ENCODE results near the gene SEPTIN5. TPM values are rescaled to one million over a fixed set of nuclear protein-coding genes. Genes with fewer than 3 reads are reported as not detected.

SEPTIN5 gene
- total RNA-seq, 1 donor from 2014 or later, result 5.0 TPM

DNA sequence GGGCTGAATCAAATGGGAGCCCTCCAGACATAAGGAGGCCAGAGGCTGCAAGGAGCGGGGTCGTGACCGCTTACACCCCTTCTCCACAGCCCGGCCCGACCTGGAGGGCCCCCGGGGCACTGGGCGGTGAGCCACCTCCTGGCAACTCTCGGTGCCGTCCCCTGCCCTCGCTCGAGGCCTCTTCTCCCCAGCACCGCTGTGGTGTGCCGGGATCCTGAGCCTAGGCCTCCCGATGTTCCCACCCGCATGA is 8.6 kb downstream of the SEPTIN5 start:
- peaks cover 100% of the 10 kb centered on the region for H3K27me3 ChIP-seq
- peak overlapping the region; percentile 52 for H3K4me3 ChIP-seq

DNA sequence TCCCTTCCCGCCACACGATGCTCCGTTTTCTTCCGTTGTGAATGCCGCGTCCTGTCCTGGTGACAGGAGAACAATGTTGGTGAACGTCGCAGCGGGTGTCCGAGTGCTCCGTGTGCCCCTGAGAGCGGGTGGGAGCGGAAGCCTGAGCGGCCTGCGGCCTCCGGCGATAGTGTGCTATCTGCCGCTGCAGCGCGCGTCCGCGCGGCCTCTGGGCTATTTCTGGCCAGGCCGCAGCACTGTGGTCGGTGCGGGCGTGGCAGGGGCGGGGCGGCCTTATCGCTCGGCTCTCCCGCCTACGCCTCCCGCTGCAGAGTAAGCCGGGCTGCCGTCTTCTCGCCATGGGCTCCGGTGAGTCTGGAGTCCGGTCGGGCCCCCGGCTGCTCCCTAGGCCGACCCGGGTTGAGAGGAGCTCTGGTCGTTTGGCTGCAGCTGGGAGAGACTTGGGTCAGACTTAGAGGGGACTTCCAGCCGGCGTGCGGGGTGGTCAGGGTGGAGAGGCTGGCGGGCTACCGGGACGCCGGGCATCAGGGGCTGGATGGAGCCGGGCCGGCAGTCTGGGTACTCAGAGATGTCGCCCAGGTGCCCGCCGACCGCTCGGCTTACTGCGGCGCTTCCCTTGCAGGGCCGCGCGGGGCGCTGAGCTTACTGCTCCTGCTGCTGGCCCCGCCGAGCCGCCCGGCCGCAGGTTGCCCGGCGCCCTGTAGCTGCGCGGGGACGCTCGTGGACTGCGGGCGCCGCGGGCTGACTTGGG is 9.1 kb downstream of the SEPTIN5 start, which contains the start of gene GP1BB:
TSS of gene GP1BB (plus strand) at position 308 of the 751 bp plus-strand sequence. CDS start at position 339, 31 bp downstream.
- Histone ChIP-seq H3K27ac (no peak within 1 kb of the TSS), H3K9ac (no peak within 1 kb of the TSS), H4K20me1 (ENCODE audit: low read depth) (peaks cover 56% of the 10 kb centered on the region), H3K27me3 (peaks cover 100% of the 10 kb centered on the region), H3K79me2 (ENCODE audit: low read depth) (no peaks in the 10 kb centered on the region), H3F3A (ENCODE audit: low read depth) (peaks cover 19% of the 10 kb centered on the region), H2AFZ (replicated peaks) (peak within 1 kb of the TSS; percentile 66), H3K4me3 (peak within 1 kb of the TSS; percentile 52), H3K4me1 (peaks cover 31% of the 10 kb centered on the region), H3K9me3 (ENCODE audit: low read depth) (no peaks in the 10 kb centered on the region), H3K36me3 (no peaks in the 10 kb centered on the region), H3K4me2 (peak within 1 kb of the TSS; percentile 88)
- Mint-ChIP-seq H3K27me3 (ENCODE audit: insufficient read depth, low read depth) (peaks cover 78% of the 10 kb centered on the region), H3K4me3 (peak within 1 kb of the TSS; percentile 81), H3K9me3 (peaks cover 25% of the 10 kb centered on the region), H3K36me3 (peaks cover 20% of the 10 kb centered on the region), H3K27ac (no peak within 1 kb of the TSS), H3K4me1 (peaks cover 24% of the 10 kb centered on the region)
- DNase-seq (ENCODE audit: low spot score), result peak; percentile 81
- TF ChIP-seq, protein P1, sequence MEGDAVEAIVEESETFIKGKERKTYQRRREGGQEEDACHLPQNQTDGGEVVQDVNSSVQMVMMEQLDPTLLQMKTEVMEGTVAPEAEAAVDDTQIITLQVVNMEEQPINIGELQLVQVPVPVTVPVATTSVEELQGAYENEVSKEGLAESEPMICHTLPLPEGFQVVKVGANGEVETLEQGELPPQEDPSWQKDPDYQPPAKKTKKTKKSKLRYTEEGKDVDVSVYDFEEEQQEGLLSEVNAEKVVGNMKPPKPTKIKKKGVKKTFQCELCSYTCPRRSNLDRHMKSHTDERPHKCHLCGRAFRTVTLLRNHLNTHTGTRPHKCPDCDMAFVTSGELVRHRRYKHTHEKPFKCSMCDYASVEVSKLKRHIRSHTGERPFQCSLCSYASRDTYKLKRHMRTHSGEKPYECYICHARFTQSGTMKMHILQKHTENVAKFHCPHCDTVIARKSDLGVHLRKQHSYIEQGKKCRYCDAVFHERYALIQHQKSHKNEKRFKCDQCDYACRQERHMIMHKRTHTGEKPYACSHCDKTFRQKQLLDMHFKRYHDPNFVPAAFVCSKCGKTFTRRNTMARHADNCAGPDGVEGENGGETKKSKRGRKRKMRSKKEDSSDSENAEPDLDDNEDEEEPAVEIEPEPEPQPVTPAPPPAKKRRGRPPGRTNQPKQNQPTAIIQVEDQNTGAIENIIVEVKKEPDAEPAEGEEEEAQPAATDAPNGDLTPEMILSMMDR (IDR thresholded peaks at IDR 0.05), result no peak
- TF ChIP-seq EZH2phosphoT487 (IDR thresholded peaks at IDR 0.05) (peak; percentile 93), EZH2 (IDR thresholded peaks at IDR 0.05) (peak; percentile 89)

More for the DNA sequence above, 8.6 kb downstream of the SEPTIN5 start:
- Histone ChIP-seq H4K20me1 (ENCODE audit: low read depth) (peaks cover 56% of the 10 kb centered on the region), H3K4me2 (peak overlapping the region; percentile 88), H2AFZ (replicated peaks) (no peak overlapping the region), H3F3A (ENCODE audit: low read depth) (peaks cover 19% of the 10 kb centered on the region), H3K9ac (no peak overlapping the region), H3K4me1 (peaks cover 31% of the 10 kb centered on the region), H3K36me3 (no peaks in the 10 kb centered on the region), H3K27ac (no peak overlapping the region), H3K9me3 (ENCODE audit: low read depth) (no peaks in the 10 kb centered on the region), H3K79me2 (ENCODE audit: low read depth) (no peaks in the 10 kb centered on the region)
- TF ChIP-seq, protein P1 (IDR thresholded peaks at IDR 0.05), result no peak
- TF ChIP-seq EZH2 (IDR thresholded peaks at IDR 0.05), result no peak
- no peak for TF ChIP-seq EZH2phosphoT487 (IDR thresholded peaks at IDR 0.05)
- H3K27me3 Mint-ChIP-seq (ENCODE audit: insufficient read depth, low read depth), result peaks cover 75% of the 10 kb centered on the region
- DNase-seq (ENCODE audit: low spot score), result peak; percentile 40
- peak overlapping the region; percentile 81 for H3K4me3 Mint-ChIP-seq
- peaks cover 20% of the 10 kb centered on the region for H3K36me3 Mint-ChIP-seq
- H3K27ac Mint-ChIP-seq, result no peak overlapping the region
- peaks cover 25% of the 10 kb centered on the region for H3K9me3 Mint-ChIP-seq
- H3K4me1 Mint-ChIP-seq, result peaks cover 24% of the 10 kb centered on the region

DNA sequence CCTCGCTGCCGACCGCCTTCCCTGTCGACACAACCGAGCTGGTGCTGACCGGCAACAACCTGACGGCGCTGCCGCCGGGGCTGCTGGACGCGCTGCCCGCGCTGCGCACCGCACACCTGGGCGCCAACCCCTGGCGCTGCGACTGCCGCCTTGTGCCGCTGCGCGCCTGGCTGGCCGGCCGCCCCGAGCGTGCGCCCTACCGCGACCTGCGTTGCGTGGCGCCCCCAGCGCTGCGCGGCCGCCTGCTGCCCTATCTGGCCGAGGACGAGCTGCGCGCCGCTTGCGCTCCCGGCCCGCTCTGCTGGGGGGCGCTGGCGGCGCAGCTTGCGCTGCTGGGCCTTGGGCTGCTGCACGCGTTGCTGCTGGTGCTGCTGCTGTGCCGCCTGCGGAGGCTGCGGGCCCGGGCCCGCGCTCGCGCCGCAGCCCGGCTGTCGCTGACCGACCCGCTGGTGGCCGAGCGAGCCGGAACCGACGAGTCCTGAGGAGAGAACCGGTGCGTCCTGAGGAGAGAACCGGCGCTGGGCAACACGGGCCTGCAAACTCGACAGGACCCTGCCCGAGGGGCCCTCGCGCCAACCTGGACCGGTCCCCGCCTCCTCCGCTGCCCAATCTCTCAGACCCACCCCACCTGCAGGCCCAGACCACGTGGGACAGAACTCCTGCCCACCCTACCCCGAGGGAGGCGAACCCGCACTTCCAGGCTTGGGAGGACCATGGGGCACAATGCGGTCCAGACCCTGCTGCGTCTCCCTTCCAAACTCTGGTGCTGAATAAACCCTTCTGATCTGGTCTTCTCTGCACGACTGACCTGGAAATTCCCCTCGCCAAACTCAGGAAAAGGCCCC is 9.9 kb downstream of the SEPTIN5 start:
- H3K4me2 ChIP-seq, result peak overlapping the region; percentile 88
- H3K4me3 ChIP-seq, result peak overlapping the region; percentile 52
- peak overlapping the region; percentile 80 for H3K4me3 Mint-ChIP-seq

More for the DNA sequence above, 9.9 kb downstream of the SEPTIN5 start:
- no peaks in the 10 kb centered on the region for H3K9me3 ChIP-seq (ENCODE audit: low read depth)
- peaks cover 51% of the 10 kb centered on the region for H4K20me1 ChIP-seq (ENCODE audit: low read depth)
- peaks cover 20% of the 10 kb centered on the region for H3K36me3 Mint-ChIP-seq
- H3K27ac ChIP-seq, result no peak overlapping the region
- H3K9me3 Mint-ChIP-seq, result peaks cover 25% of the 10 kb centered on the region
- peak; percentile 93 for DNase-seq (ENCODE audit: low spot score)
- peaks cover 85% of the 10 kb centered on the region for H3K27me3 Mint-ChIP-seq (ENCODE audit: insufficient read depth, low read depth)
- TF ChIP-seq EZH2 (IDR thresholded peaks at IDR 0.05), result peak; percentile 88
- no peak for TF ChIP-seq EZH2phosphoT487 (IDR thresholded peaks at IDR 0.05)
- TF ChIP-seq, protein P1 (IDR thresholded peaks at IDR 0.05), result peak; percentile 59
- no peak overlapping the region for H3K9ac ChIP-seq
- H3K79me2 ChIP-seq (ENCODE audit: low read depth), result no peaks in the 10 kb centered on the region
- peak overlapping the region; percentile 66 for H2AFZ ChIP-seq (replicated peaks)
- H3K27me3 ChIP-seq, result peaks cover 100% of the 10 kb centered on the region
- peaks cover 19% of the 10 kb centered on the region for H3F3A ChIP-seq (ENCODE audit: low read depth)
- peaks cover 26% of the 10 kb centered on the region for H3K4me1 ChIP-seq
- H3K36me3 ChIP-seq, result no peaks in the 10 kb centered on the region
- peaks cover 24% of the 10 kb centered on the region for H3K4me1 Mint-ChIP-seq
- peak overlapping the region; percentile 37 for H3K27ac Mint-ChIP-seq
